Ascending aorta (tissue), 2 donors: ENCODE measurements around the gene FAM200A. TPM values are rescaled to one million over a fixed set of nuclear protein-coding genes. Genes with fewer than 3 reads are reported as not detected.
A peak's percentile ranks its signal among the peaks of the same experiment; 100 is the strongest.

Source experiments
- DNase-seq, 2 donors: peaks; one replicate each; pipeline ENCODE4 v3.0.0-alpha.2; 2019; ENCODE audit warnings: low spot score in 2 of 2
- H3K27ac ChIP-seq, 2 donors: fragments of 200-600 bp; sonication (generic); one replicate each; pipeline ENCODE4 v1.5.1; 2016 to 2017; ENCODE audit warnings: mild to moderate bottlenecking in 1 of 2
- H3K27me3 ChIP-seq: fragments of 200-600 bp; sonication (generic); one replicate; pipeline ENCODE4 v1.5.1; 2017
- H3K36me3 ChIP-seq, 2 donors: fragments of 200-600 bp; sonication (generic); one replicate each; pipeline ENCODE4 v1.5.1; 2016
- H3K4me1 ChIP-seq, 2 donors: fragments of 200-600 bp; sonication (generic); one replicate each; pipeline ENCODE4 v1.5.1; 2016 to 2017; ENCODE audit warnings: mild to moderate bottlenecking in 1 of 2
- H3K4me3 ChIP-seq, 2 donors: fragments of 200-600 bp; sonication (generic); one replicate each; pipeline ENCODE4 v1.5.1; 2016 to 2017; ENCODE audit warnings: mild to moderate bottlenecking in 1 of 2
- H3K9me3 ChIP-seq, 2 donors: fragments of 200-600 bp; sonication (generic); one replicate each; pipeline ENCODE4 v1.5.1; 2016
- CTCF ChIP-seq, 3 experiments: fragments of 200-600 bp in 2 of 3; fragments of 450-650 bp in 1 of 3; sonication (generic) in 2 of 3; IDR thresholded peaks; one replicate each; pipeline ENCODE4 v1.5.1; 2016 to 2019; ENCODE audit warnings: antibody characterized with exemption in 3 of 3, mild to moderate bottlenecking in 1 of 3, moderate library complexity in 1 of 3
- intact Hi-C: fragments of 100-400 bp; cut with DNase I; formaldehyde crosslinking; loops from one replicate; pipeline ENCODE4 v1.15.1; 2023
- total RNA-seq: library from RNA; depleted of rRNA; stranded (reverse); fragments of >200 nt; gene quantifications from one replicate; pipeline ENCODE4 v1.1.0, GENCODE V29; 2016

FAM200A gene
- 0.64 TPM for total RNA-seq

GRCh38 chr7:99551767-99552463, at the start of gene FAM200A:
TSS of gene FAM200A (minus strand) at chr7:99552114. CDS start at chr7:99548407, 3,707 bp downstream.
- peak within 1 kb of the TSS; percentile 94 to 97 for H3K4me3 ChIP-seq
- H3K27me3 ChIP-seq: no peaks in the 10 kb centered on the region
- peaks cover 11 to 26% of the 10 kb centered on the region in 2 donors for H3K36me3 ChIP-seq
- peaks cover 6 to 11% of the 10 kb centered on the region in 2 donors for H3K4me1 ChIP-seq
- peak; percentile 15 to 92 for DNase-seq
- no peak for TF ChIP-seq CTCF (IDR thresholded peaks at IDR 0.05)
- peak within 1 kb of the TSS; percentile 74 to 88 for H3K27ac ChIP-seq
- peaks cover 0 to 6% of the 10 kb centered on the region in 2 donors for H3K9me3 ChIP-seq
- intact Hi-C loops: loop anchor here (2.0 to 10.0 kb wide), 2 partner anchors 47 to 517 kb away; partner anchors contain the start of gene ZKSCAN5

DNA sequence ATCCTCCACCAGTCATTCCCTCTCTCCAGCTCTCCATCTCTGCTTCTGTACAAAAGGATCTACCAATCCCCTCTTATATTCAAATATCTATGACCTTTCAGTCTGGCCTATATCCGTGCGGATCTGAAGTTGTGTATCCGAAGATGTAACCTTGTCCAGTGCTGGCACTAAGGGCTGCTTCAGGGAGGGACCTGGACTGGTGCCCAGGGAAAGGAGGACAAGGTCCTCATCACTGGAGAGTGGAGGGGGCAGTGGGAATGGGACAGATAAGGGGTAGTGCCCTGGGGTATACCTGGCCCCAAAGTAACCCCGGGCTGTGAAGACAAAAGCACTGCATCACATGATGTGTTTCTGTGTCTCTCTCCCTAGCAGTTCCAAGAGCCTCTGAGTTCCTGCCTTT, 47.9 kb upstream of the FAM200A start:
- Histone ChIP-seq H3K9me3 (no peaks in the 10 kb centered on the region), H3K27me3 (no peaks in the 10 kb centered on the region), H3K36me3 (no peaks in the 10 kb centered on the region), H3K4me3 (no peak overlapping the region), H3K27ac (no peak overlapping the region), H3K4me1 (no peaks in the 10 kb centered on the region)
- DNase-seq: no peak
- intact Hi-C loops: no loop called here
- no peak for TF ChIP-seq CTCF (IDR thresholded peaks at IDR 0.05)

GRCh38 chr7:99597762-99598501, 46.0 kb upstream of the FAM200A start, which contains the start of gene TMEM225B:
TSS of gene TMEM225B (plus strand) at chr7:99598267. CDS start at chr7:99604389, 6,122 bp downstream.
- no peaks in the 10 kb centered on the region for H3K4me1 ChIP-seq
- intact Hi-C loops: no loop called here
- TF ChIP-seq CTCF (IDR thresholded peaks at IDR 0.05): no peak
- DNase-seq: no peak
- H3K36me3 ChIP-seq: no peaks in the 10 kb centered on the region
- no peaks in the 10 kb centered on the region for H3K9me3 ChIP-seq
- H3K4me3 ChIP-seq: no peak within 1 kb of the TSS
- H3K27me3 ChIP-seq: no peaks in the 10 kb centered on the region
- no peak within 1 kb of the TSS for H3K27ac ChIP-seq

GRCh38 chr7:99596408-99596955, 44.6 kb upstream of the FAM200A start:
- H3K9me3 ChIP-seq: no peaks in the 10 kb centered on the region
- intact Hi-C loops: no loop called here
- no peaks in the 10 kb centered on the region for H3K36me3 ChIP-seq
- no peak overlapping the region for H3K27ac ChIP-seq
- no peaks in the 10 kb centered on the region for H3K27me3 ChIP-seq
- no peak overlapping the region for H3K4me3 ChIP-seq
- TF ChIP-seq CTCF (IDR thresholded peaks at IDR 0.05): no peak
- DNase-seq: no peak
- H3K4me1 ChIP-seq: no peaks in the 10 kb centered on the region

DNA sequence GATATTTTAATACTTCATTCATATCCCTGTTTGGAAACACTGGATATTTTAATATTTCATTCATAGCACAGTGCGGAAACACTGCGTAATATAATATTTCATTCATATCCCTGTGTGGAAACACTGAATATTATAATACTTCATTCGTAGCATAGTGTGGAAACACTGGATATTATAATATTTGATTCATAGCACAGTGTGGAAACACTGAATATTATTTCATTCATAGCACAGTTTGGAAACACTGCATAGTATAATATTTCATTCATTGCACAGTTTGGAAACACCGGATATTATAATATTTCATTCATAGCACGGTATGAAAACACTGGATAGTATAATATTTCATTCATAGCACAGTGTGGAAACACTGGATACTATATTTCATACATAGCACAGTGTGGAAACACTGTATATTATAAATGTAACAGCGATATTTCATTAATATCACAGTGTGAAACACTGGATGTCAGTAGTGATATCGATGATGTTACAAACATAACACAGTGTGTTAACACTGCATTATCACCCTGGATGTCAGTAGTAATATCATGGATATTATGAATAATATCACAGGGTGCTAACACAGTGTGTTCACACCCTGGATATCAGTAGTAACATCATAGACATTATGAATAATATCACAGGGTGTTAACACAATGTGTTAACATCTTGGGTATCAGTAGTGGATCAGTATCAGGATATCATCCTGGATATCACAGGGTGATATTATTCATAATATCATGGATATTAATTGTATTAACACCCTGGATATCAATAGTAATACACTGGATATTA, 43.2 kb upstream of the FAM200A start:
- no peak for TF ChIP-seq CTCF (IDR thresholded peaks at IDR 0.05)
- H3K27me3 ChIP-seq: no peaks in the 10 kb centered on the region

More for the DNA sequence above, 43.2 kb upstream of the FAM200A start:
- intact Hi-C loops: no loop called here
- H3K36me3 ChIP-seq: no peaks in the 10 kb centered on the region
- no peak overlapping the region for H3K27ac ChIP-seq
- H3K4me1 ChIP-seq: no peaks in the 10 kb centered on the region
- DNase-seq: no peak
- H3K4me3 ChIP-seq: no peak overlapping the region
- no peaks in the 10 kb centered on the region for H3K9me3 ChIP-seq
